ENCODE data around the gene ARHGEF6.
"Not testable (repeated sequence)": the region's sequence is repeated elsewhere in the genome, so short reads cannot be mapped to it uniquely, and the experiment has no call there.

ARHGEF6 gene

GRCh38 chrX:136780763-136781162 lies at the start of gene ARHGEF6:
ARHGEF6 (minus strand) TSS chrX:136780932; CDS start chrX:136780882, 50 bp downstream.
- DNase-seq = peak; percentile 62

- no peak for DNase-seq
These were observed 48.7 kb upstream of the ARHGEF6 start for GRCh38 chrX:136829413-136829812.

- DNase-seq = no peak
These were observed 48.1 kb upstream of the ARHGEF6 start for GRCh38 chrX:136828830-136829229.

- no peak for DNase-seq
These were observed 46.3 kb upstream of the ARHGEF6 start for GRCh38 chrX:136827026-136827425.

GRCh38 chrX:136825771-136826170 lies 45.0 kb upstream of the ARHGEF6 start:
- DNase-seq = no peak

- DNase-seq = no peak
These were observed 42.4 kb upstream of the ARHGEF6 start for GRCh38 chrX:136823175-136823574.

- no peak for DNase-seq
These were observed 41.8 kb upstream of the ARHGEF6 start for GRCh38 chrX:136822337-136823095.

GRCh38 chrX:136819756-136820155 lies 39.0 kb upstream of the ARHGEF6 start:
- DNase-seq = not testable (repeated sequence)

- DNase-seq = no peak
These were observed 38.4 kb upstream of the ARHGEF6 start for GRCh38 chrX:136819031-136819703.

GRCh38 chrX:136816975-136817374 lies 36.2 kb upstream of the ARHGEF6 start:
- DNase-seq = no peak

- DNase-seq = no peak
These were observed 34.4 kb upstream of the ARHGEF6 start for GRCh38 chrX:136814847-136815750.

- no peak for DNase-seq
These were observed 31.6 kb upstream of the ARHGEF6 start for GRCh38 chrX:136812286-136812685.

- peak; percentile 32 for DNase-seq
These were observed 29.8 kb upstream of the ARHGEF6 start for GRCh38 chrX:136810493-136810892.

GRCh38 chrX:136806891-136807410 lies 26.2 kb upstream of the ARHGEF6 start:
- no peak for DNase-seq

GRCh38 chrX:136802515-136802914 lies 21.8 kb upstream of the ARHGEF6 start:
- DNase-seq = no peak

GRCh38 chrX:136797787-136798186 lies 17.1 kb upstream of the ARHGEF6 start:
- no peak for DNase-seq

- DNase-seq = not testable (repeated sequence)
These were observed 14.4 kb upstream of the ARHGEF6 start for GRCh38 chrX:136795132-136795531.

GRCh38 chrX:136794660-136795059 lies 13.9 kb upstream of the ARHGEF6 start:
- not testable (repeated sequence) for DNase-seq

GRCh38 chrX:136794080-136794479 lies 13.3 kb upstream of the ARHGEF6 start:
- no peak for DNase-seq

- DNase-seq = no peak
These were observed 9.1 kb upstream of the ARHGEF6 start for GRCh38 chrX:136789856-136790255.

- no peak for DNase-seq
These were observed 3.5 kb upstream of the ARHGEF6 start for GRCh38 chrX:136784231-136784630.

- DNase-seq = no peak
These were observed 2.4 kb upstream of the ARHGEF6 start for GRCh38 chrX:136783159-136783558.

- no peak for DNase-seq
These were observed 557 bp upstream of the ARHGEF6 start for GRCh38 chrX:136781180-136781797.

Measured in activated CD4-positive, alpha-beta T cell treated with anti-CD3 and anti-CD28 coated beads, Interleukin-2, amount 50 U/mL, for 16 hours (primary cell).